Activated T-helper 1 cell treated with anti-CD3 and anti-CD28 coated beads, Interleukin-2, amount 50 U/mL, for 16 hours (primary cell): Measurements from ENCODE around the gene CYP4V2.
A peak's percentile ranks its signal among the peaks of the same experiment; 100 is the strongest.

Experiments
- DNase-seq, 2 donors: peaks; one replicate each; pipeline ENCODE4 v3.0.0-alpha.2; 2020; ENCODE audit warnings: low read depth in 1 of 2, low spot score in 1 of 2

Gene CYP4V2

GRCh38 chr4:186191200-186192065, at the start of gene CYP4V2:
Gene CYP4V2, plus strand, starts transcription at chr4:186191567. Its CDS starts 257 bp downstream, at chr4:186191824.
- DNase-seq, result peak; percentile 74 to 78

DNA sequence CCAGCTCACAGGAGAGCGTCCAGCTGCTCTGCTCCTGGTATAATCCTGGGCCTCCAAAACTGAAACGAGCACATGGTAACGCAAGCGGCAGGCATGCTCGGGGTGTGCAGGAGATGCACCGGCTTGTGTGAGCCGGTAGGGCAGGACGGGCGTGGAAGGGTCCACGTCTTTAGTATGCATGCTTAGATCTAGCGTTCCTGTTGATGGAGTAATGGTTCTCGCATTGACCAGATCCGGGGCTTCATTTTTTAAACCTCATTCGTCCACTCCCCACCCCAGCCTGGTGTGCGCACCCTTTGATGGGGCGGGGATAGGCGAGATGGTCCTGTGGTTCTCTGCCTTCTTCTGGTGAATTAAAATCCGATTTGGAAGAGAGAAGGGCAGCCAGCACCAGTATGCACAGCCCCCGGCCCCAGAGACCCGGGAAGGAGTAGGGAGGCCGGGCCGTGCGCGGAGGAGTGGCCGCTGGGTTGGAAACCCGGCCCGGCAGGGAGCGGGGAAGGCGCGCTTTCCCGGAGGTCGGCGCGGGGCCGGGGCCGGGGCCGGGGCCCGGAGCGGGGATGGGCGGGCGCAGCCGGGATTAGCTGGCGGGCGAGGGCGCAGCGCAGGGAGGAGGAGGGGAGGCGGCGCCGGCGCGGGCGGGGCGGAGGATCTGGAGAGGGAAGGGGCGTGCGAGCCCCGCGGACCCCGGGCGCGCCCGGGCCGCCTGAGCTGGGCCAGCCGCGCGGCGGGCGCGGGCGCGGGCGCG, 47.0 kb upstream of the CYP4V2 start:
- DNase-seq, result no peak

DNA sequence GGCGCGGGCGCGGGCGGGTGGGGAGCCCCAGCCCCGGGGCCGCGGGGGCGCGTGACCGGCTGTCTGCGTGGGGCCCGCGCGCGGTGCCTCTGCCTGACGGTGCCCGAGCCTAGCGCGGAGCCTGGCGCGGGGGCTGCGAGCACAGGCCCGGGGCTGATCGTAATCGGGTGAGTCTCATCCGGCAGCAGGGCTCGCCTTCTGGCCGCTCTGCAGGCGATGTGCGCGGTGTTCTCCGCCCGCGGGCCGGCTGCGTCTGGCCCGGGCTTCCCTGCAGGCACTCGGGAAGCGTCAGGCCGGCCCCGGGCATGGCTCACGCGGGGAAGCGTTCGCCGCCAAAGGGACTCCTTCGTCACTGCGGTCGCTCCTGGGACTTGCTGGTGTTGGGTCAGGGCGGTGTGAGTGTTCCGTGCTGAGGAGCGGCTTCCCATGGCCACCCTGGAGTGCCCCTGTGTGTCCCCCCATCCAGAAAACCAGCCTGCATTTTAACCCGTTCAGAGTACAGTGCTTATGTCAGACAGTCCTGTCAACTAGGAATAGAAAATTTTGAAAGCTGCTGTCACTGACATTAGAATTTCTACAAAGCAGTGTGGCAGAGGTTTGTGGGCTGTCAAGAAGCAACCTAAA, 46.3 kb upstream of the CYP4V2 start:
- DNase-seq, result no peak

- no peak for DNase-seq
Measured at GRCh38 chr4:186146458-186146857, 44.9 kb upstream of the CYP4V2 start.

GRCh38 chr4:186148336-186148975, 42.9 kb upstream of the CYP4V2 start:
- DNase-seq, result no peak

DNA sequence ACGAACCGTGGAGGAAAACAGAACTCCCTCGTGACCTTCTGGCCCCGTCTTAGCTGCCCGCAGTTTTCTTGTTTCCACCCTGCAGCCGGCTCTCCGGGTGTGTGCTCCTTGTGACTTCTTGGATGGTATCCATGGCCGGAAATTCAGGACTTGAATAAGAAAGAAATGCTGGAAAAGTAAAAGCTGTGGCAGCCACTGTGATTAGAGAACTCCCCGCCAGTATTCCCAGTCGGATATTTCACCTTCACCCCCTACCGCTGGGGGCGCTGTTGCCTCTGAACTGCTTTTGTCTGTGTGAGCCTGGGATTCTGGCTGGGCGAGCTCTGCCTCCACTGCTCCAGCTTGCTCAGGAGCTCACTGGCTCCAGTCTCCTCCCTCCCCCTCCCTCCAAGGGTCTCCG, 41.5 kb upstream of the CYP4V2 start:
- peak in 1 of 2 donors; percentile 16 for DNase-seq

DNA sequence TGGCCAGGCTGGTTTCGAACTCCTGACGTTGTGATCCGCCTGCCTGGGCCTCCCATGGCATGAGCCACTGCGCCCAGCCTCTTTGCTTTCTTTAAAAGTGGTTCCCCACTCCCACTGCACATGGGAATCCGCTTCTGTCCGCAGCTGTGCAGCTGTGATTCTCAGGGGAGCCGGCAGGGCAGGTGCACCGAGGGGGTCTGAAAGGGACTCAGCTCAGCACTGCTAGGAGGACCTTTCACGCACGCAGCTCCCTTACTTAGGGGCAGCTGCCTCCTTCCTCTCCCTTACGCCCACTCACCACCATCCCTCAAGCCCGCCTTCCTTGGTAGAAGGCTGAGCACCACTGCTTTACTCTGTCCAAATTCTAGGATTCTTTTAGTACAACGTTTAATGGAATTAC, 40.4 kb upstream of the CYP4V2 start:
- no peak for DNase-seq

GRCh38 chr4:186151499-186151898, 39.9 kb upstream of the CYP4V2 start:
- no peak for DNase-seq

DNA sequence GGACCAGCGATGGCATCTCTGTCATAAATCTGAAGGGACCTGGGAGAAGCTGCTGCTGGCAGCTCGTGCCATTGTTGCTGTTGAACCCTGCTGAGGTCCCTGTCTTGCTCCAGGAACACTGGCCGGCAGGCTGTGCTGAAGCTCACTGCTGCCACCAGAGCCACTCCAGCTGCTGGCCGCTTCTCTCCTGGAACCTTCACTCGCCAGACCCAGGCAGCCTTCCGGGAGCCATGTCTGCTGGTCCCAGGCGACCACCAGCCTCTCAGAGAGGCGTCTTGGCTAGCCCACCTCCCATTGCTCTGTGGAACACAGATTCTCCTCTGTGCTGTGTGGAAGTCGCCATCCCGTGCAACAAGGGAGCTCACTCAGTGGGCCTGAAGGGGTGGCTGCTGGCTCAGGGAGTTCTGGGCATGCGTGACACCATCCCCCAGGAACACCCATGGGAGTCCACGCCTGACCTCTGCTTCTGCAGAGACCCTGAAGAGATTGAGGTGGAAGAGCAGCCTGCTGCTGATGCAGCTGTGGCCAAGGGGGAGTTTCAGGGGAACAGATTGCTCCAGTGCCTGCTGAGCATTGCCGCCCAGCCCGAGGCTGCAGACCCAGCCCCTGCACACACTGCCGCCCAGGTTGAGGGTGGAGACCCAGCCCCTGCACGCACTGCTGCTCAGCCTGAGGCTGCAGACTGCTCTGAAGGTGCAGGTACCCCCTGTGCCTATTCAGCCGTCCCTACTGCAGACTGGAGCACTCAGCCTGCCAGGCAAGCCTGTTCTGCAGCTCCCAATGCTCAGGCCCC, 33.1 kb upstream of the CYP4V2 start:
- DNase-seq, result no peak

- DNase-seq, result no peak
Measured at GRCh38 chr4:186158966-186159365, 32.4 kb upstream of the CYP4V2 start.

GRCh38 chr4:186159613-186160012, 31.8 kb upstream of the CYP4V2 start:
- no peak for DNase-seq

- DNase-seq, result no peak
Measured at GRCh38 chr4:186161138-186161537, 30.2 kb upstream of the CYP4V2 start.

DNA sequence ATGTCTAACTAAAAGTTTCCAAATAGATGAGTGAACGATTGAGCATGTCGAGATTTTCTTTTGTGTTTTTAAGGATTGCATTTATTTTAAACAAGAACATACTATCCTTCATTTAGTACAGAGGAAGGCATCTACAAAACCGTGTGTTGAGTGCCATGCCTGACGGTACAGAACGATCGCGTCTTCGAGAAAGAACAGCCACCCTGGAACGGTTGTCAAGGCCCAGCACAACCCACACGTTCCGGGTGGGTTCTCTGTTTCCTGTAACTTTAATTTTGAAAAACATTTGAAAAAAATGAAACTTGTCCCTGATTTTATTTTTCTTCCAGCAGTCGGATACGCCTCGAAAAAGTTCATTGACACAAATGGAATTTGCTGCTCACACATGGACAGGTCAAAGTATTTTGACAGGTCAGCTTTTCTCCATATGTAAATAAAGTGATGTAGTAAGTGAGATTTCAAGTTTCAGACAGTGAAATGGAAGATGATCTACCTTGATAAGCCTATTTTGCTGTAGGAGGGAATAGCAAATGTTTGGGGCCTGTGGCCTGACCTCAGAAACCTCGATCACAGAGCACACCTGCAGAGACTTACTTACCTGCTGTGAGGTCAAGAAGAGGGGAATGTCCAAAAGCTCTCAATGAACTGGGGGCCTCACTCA, 24.4 kb upstream of the CYP4V2 start:
- no peak for DNase-seq

- no peak for DNase-seq
Measured at GRCh38 chr4:186167605-186168004, 23.8 kb upstream of the CYP4V2 start.

- DNase-seq, result no peak
Measured at GRCh38 chr4:186168750-186169149, 22.6 kb upstream of the CYP4V2 start.

DNA sequence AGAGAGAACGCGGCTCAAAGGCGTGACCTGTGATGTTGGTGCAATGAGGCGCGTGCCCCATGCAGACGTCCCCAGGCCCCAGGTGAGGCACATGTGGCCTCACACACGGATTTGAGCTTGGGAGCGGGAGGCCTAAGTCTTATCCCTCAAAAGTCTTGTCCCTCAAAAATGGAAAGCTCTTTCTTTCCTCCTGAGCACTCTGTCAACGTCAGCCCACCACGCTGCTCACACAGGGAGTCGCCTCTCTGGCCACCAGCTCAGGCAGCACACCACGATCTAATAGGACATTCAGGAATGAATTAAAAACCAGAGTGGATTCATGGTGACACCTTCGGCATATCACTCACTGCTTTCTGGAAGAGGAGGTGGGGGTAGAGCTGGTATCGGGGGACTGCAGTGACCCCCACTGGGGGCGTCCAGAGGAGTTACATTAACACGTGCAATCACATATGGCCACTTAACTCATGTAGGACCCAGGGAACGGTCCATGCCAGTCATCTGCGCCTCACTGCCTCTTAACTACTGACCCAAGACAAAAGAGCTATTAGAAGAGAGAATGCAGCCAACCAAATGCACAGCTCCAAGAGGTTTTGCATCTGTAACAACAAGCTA, 21.9 kb upstream of the CYP4V2 start:
- DNase-seq, result no peak

- DNase-seq, result no peak
Measured at GRCh38 chr4:186169945-186170802, 21.2 kb upstream of the CYP4V2 start.

- DNase-seq, result no peak
Measured at GRCh38 chr4:186170966-186171365, 20.4 kb upstream of the CYP4V2 start.

DNA sequence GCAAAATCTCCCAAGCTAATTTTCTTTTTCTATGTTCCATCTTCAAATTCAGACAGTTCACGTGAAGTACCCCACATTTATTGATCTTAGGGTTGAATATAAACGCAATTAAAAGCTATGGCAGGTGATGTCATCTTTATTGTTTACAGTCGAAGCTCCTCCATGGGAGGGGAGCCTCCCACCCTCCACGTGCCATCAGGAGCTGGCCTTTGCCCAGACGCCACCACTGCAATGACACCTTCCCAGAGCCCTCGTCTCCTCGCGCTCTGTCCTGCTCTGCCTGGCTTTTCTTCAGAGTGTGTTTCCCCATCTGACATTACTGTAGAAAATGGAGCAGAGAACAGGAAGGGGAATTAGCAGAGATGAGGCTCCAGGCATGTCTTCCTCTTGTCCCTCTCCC, 18.8 kb upstream of the CYP4V2 start:
- no peak for DNase-seq
